ENCODE measurements around the gene CNRIP1. TPM values are rescaled to one million over a fixed set of nuclear protein-coding genes. Genes with fewer than 3 reads are reported as not detected.
A peak's percentile ranks its signal among the peaks of the same experiment; 100 is the strongest.

CNRIP1 gene
- total RNA-seq, 2 experiments from 2014 or later: not detected

- POLR2A ChIA-PET: interaction anchor here (0.6 to 3.6 kb wide), 9 partner anchors 22 to 1462 kb away, joined by 3 to 15 read pairs (median 4); partner anchors contain the start of gene C1D
- intact Hi-C loops (cut with micrococcal nuclease; ENCODE audit: unreplicated experiment): loop anchor here (2.0 to 5.0 kb wide), 4 partner anchors 23 to 187 kb away; no protein-coding TSS in a partner anchor
- Histone ChIP-seq H2AFZ (ENCODE audit: low read length) (peak overlapping the region; percentile 67), H3K4me2 (ENCODE audit: low read length) (peak overlapping the region; percentile 90), H3K36me3 (ENCODE audit: insufficient read depth, low read length) (peaks cover 26% of the 10 kb centered on the region), H3K4me1 (ENCODE audit: insufficient read depth, low read length, poor library complexity, severe bottlenecking) (peaks cover 42% of the 10 kb centered on the region), H3K9me3 (ENCODE audit: low read length) (no peaks in the 10 kb centered on the region), H3K27ac (ENCODE audit: low read depth, low read length, poor library complexity, severe bottlenecking) (peak overlapping the region; percentile 73), H4K20me1 (ENCODE audit: insufficient read depth, low read length) (peaks cover 24% of the 10 kb centered on the region), H3K9me2 (ENCODE audit: insufficient read depth, low read length) (no peaks in the 10 kb centered on the region), H3K79me2 (ENCODE audit: insufficient read depth, low read depth, low read length) (peaks cover 56% of the 10 kb centered on the region), H3K4me3 (ENCODE audit: low read depth, low read length, poor library complexity, severe bottlenecking) (peak overlapping the region; percentile 89)
- CTCF ChIA-PET (ENCODE audit: unreplicated experiment): interaction anchor here (0.5 kb wide), 1 partner anchor 71 kb away, joined by 4 read pairs; no protein-coding TSS in a partner anchor
- TF ChIP-seq CTCF (conservative IDR thresholded peaks at IDR 0.05; ENCODE audit: low read length): no peak
- TF ChIP-seq EZH2phosphoT487 (IDR thresholded peaks at IDR 0.05; ENCODE audit: borderline replicate concordance, low read depth, low read length): no peak
- BruUV-seq (replicated peaks): no TSS peak
- peak; percentile 53 for DNase-seq (ENCODE audit: low spot score)
These were observed 66.3 kb downstream of the CNRIP1 start for GRCh38 chr2:68253219-68254068.

- no peaks in the 10 kb centered on the region for H3K9me3 ChIP-seq (ENCODE audit: low read length)
- ChIA-PET CTCF (ENCODE audit: unreplicated experiment) (no interaction called here), POLR2A (interaction anchor here (0.6 to 3.6 kb wide), 5 partner anchors 23 to 123 kb away, joined by 3 to 15 read pairs (median 4); no protein-coding TSS in a partner anchor)
- H3K27ac ChIP-seq (ENCODE audit: low read depth, low read length, poor library complexity, severe bottlenecking): peak within 1 kb of the TSS; percentile 89
- DNase-seq (ENCODE audit: low spot score): peak; percentile 98
- peaks cover 51% of the 10 kb centered on the region for H3K4me1 ChIP-seq (ENCODE audit: insufficient read depth, low read length, poor library complexity, severe bottlenecking)
- TF ChIP-seq EZH2phosphoT487 (IDR thresholded peaks at IDR 0.05; ENCODE audit: borderline replicate concordance, low read depth, low read length): no peak
- peaks cover 34% of the 10 kb centered on the region for H3K36me3 ChIP-seq (ENCODE audit: insufficient read depth, low read length)
- H3K9me2 ChIP-seq (ENCODE audit: insufficient read depth, low read length): no peaks in the 10 kb centered on the region
- peak within 1 kb of the TSS; percentile 67 for H2AFZ ChIP-seq (ENCODE audit: low read length)
- peak within 1 kb of the TSS; percentile 89 for H3K4me3 ChIP-seq (ENCODE audit: low read depth, low read length, poor library complexity, severe bottlenecking)
- peaks cover 33% of the 10 kb centered on the region for H4K20me1 ChIP-seq (ENCODE audit: insufficient read depth, low read length)
- peaks cover 64% of the 10 kb centered on the region for H3K79me2 ChIP-seq (ENCODE audit: insufficient read depth, low read depth, low read length)
- H3K4me2 ChIP-seq (ENCODE audit: low read length): peak within 1 kb of the TSS; percentile 90
- TSS peak; percentile 76 for BruUV-seq (replicated peaks)
- intact Hi-C loops (cut with micrococcal nuclease; ENCODE audit: unreplicated experiment): loop anchor here (1.0 to 5.0 kb wide), 5 partner anchors 24 to 188 kb away; partner anchors contain the start of gene PNO1
These were observed 67.1 kb downstream of the CNRIP1 start, which contains the start of gene PPP3R1 for GRCh38 chr2:68252400-68253218. Gene PPP3R1, minus strand, starts transcription at chr2:68252532. Its CDS starts 405 bp downstream, at chr2:68252127.

All from OCI-LY7 (cell line).